GM12878 (cell line): ENCODE measurements around the gene UNC45B.

Experiments
- ATF7 ChIP-seq: fragments of 450-650 bp; IDR thresholded peaks from 2 replicates; pipeline ENCODE4 v1.6.1; 2016; ENCODE audit warnings: low read depth, mild to moderate bottlenecking
- CEBPB ChIP-seq, 2 experiments: fragments of 150-350 bp in 1 of 2; IDR thresholded peaks; 2 replicates each; pipeline ENCODE4 v1.6.1; 2012 to 2014; ENCODE audit warnings: low read depth in 2 of 2, low read length in 2 of 2, borderline replicate concordance in 1 of 2, inconsistent platforms in 1 of 2
- CTCF ChIP-seq, 3 experiments: IDR thresholded peaks in 2 of 3; conservative IDR thresholded peaks in 1 of 3; 2 replicates each; pipeline ENCODE4 v1.5.1; 2011; ENCODE audit warnings: low read depth in 3 of 3, low read length in 3 of 3, mild to moderate bottlenecking in 3 of 3, control low read depth in 2 of 3, moderate library complexity in 2 of 3, inconsistent platforms in 1 of 3, mixed read lengths in 1 of 3; ENCODE audit not compliant: control insufficient read depth in 2 of 3, insufficient read depth in 1 of 3; ENCODE audit errors: extremely low read depth in 1 of 3
- ETV6 ChIP-seq, 2 experiments: fragments of 450-650 bp in 1 of 2; IDR thresholded peaks in 1 of 2; conservative IDR thresholded peaks in 1 of 2; 2 replicates each; pipeline ENCODE4 v1.6.1; 2014; ENCODE audit warnings: antibody characterized with exemption in 1 of 2, borderline replicate concordance in 1 of 2, low read depth in 1 of 2, mild to moderate bottlenecking in 1 of 2, moderate library complexity in 1 of 2
- FOXK2 ChIP-seq: fragments of 450-650 bp; IDR thresholded peaks from 2 replicates; pipeline ENCODE4 v1.6.1; 2017; ENCODE audit warnings: mild to moderate bottlenecking, moderate library complexity
- HSF1 ChIP-seq: fragments of 150-350 bp; IDR thresholded peaks from 2 replicates; pipeline ENCODE4 v1.6.1; 2014; ENCODE audit warnings: mild to moderate bottlenecking, low read depth, low read length
- JUND ChIP-seq: IDR thresholded peaks from 2 replicates; pipeline ENCODE4 v1.6.1; 2012; ENCODE audit warnings: low read depth, mild to moderate bottlenecking, low read length, improper control_type of control experiment, moderate library complexity
- NFIC ChIP-seq: IDR thresholded peaks from 2 replicates; pipeline ENCODE4 v1.6.1; 2012; ENCODE audit warnings: low read depth, mild to moderate bottlenecking, inconsistent platforms, low read length, moderate library complexity
- REST ChIP-seq: IDR thresholded peaks from 2 replicates; pipeline ENCODE4 v1.6.1; 2012; ENCODE audit warnings: mild to moderate bottlenecking, low read depth, low read length
- STAT1 ChIP-seq: fragments of 450-650 bp; conservative IDR thresholded peaks from 2 replicates; pipeline ENCODE4 v1.6.1; 2014; ENCODE audit warnings: antibody characterized with exemption, mild to moderate bottlenecking
- ZNF217 ChIP-seq: fragments of 450-650 bp; IDR thresholded peaks from 2 replicates; pipeline ENCODE4 v1.6.1; 2017; ENCODE audit warnings: antibody characterized with exemption, mild to moderate bottlenecking

- TF ChIP-seq HSF1 (no peak), FOXK2 (no peak), CTCF (IDR thresholded peaks at IDR 0.05 in 2 of 3, conservative IDR thresholded peaks at IDR 0.05 in 1 of 3; ENCODE audit: control insufficient read depth in 2 of 3, extremely low read depth in 1 of 3, insufficient read depth in 1 of 3, low read depth in 3 of 3, low read length in 3 of 3) (no peak), NFIC (no peak), JUND (no peak), REST (no peak), ATF7 (no peak), ZNF217 (no peak), ETV6 (conservative IDR thresholded peaks at IDR 0.05 in 1 of 2, IDR thresholded peaks at IDR 0.05 in 1 of 2; ENCODE audit: borderline replicate concordance in 1 of 2, low read depth in 1 of 2) (no peak), CEBPB (IDR thresholded peaks at IDR 0.05; ENCODE audit: borderline replicate concordance in 1 of 2, low read depth in 2 of 2, low read length in 2 of 2) (no peak), STAT1 (no peak)
Observed at GRCh38 chr17:35166526-35166925, 18.9 kb downstream of the UNC45B start.
